ENCODE results near the gene STK33. TPM values are rescaled to one million over a fixed set of nuclear protein-coding genes. Genes with fewer than 3 reads are reported as not detected.

The STK33 gene
- total and polyA plus RNA-seq, 2 donors (not counting 1 experiment from before 2014, with no cell fraction given) = 1.7 to 3.3 TPM

GRCh38 chr11:8459711-8460399, 134.2 kb downstream of the STK33 start:
- Histone ChIP-seq H3K27me3 (ENCODE audit: control insufficient read depth, insufficient read depth, low read length) (no peaks in the 10 kb centered on the region), H4K20me1 (ENCODE audit: control insufficient read depth, extremely low read depth, insufficient read depth, low read length) (no peaks in the 10 kb centered on the region), H3K4me2 (ENCODE audit: extremely low read depth, insufficient read depth, low read length) (no peak overlapping the region), H3K36me3 (ENCODE audit: control insufficient read depth, insufficient read depth, low read length) (no peaks in the 10 kb centered on the region), H3K79me2 (ENCODE audit: control insufficient read depth, insufficient read depth, low read length) (no peaks in the 10 kb centered on the region), H3K9me3 (ENCODE audit: control insufficient read depth, insufficient read depth, low read depth, low read length) (no peaks in the 10 kb centered on the region), H3K4me3 (replicated peaks in 1 of 4; ENCODE audit: control extremely low read depth in 1 of 4, insufficient read depth in 1 of 4, low read depth in 3 of 4, low read length in 4 of 4) (no peak overlapping the region), H3K9ac (ENCODE audit: insufficient read depth, low read length) (no peak overlapping the region), H2AFZ (ENCODE audit: low read length) (no peak overlapping the region), H3K27ac (ENCODE audit: insufficient read depth, low read length) (no peak overlapping the region), H3K4me1 (ENCODE audit: control insufficient read depth, extremely low read depth, insufficient read depth, low read length) (no peaks in the 10 kb centered on the region)
- no peak for DNase-seq (ENCODE audit: low read depth in 2 of 2)
- TF ChIP-seq, protein P1, sequence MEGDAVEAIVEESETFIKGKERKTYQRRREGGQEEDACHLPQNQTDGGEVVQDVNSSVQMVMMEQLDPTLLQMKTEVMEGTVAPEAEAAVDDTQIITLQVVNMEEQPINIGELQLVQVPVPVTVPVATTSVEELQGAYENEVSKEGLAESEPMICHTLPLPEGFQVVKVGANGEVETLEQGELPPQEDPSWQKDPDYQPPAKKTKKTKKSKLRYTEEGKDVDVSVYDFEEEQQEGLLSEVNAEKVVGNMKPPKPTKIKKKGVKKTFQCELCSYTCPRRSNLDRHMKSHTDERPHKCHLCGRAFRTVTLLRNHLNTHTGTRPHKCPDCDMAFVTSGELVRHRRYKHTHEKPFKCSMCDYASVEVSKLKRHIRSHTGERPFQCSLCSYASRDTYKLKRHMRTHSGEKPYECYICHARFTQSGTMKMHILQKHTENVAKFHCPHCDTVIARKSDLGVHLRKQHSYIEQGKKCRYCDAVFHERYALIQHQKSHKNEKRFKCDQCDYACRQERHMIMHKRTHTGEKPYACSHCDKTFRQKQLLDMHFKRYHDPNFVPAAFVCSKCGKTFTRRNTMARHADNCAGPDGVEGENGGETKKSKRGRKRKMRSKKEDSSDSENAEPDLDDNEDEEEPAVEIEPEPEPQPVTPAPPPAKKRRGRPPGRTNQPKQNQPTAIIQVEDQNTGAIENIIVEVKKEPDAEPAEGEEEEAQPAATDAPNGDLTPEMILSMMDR (conservative IDR thresholded peaks at IDR 0.05 in 1 of 2, IDR thresholded peaks at IDR 0.05 in 1 of 2; ENCODE audit: low read depth in 1 of 2, low read length in 2 of 2) = no peak
- no peak for TF ChIP-seq EZH2 (IDR thresholded peaks at IDR 0.05; ENCODE audit: low read length, missing control alignments)

DNA sequence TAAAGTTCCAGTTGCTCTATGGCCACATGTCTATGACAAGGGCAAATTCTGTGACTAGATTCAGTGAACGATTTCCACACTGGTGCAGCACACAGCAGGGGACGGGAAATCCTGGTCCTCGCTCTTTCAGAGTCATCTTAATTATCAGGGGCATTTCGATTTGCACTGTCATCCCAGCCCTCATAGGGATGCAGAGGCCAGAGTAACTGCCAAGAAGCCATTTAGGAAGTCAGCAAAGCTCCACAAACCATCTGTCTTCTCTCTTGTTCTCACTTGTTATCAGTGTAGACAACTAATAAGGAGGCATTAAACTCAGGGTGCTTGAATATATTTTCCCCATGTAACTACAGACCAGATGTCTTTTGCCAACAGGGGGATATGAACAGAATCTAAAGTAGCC, 151.7 kb downstream of the STK33 start:
- H2AFZ ChIP-seq (ENCODE audit: low read length) = no peak overlapping the region
- TF ChIP-seq, protein P1 (conservative IDR thresholded peaks at IDR 0.05 in 1 of 2, IDR thresholded peaks at IDR 0.05 in 1 of 2; ENCODE audit: low read depth in 1 of 2, low read length in 2 of 2) = no peak
- TF ChIP-seq EZH2 (IDR thresholded peaks at IDR 0.05; ENCODE audit: low read length, missing control alignments) = no peak
- no peak overlapping the region for H3K27ac ChIP-seq (ENCODE audit: insufficient read depth, low read length)
- no peak overlapping the region for H3K4me3 ChIP-seq (replicated peaks in 1 of 4; ENCODE audit: control extremely low read depth in 1 of 4, insufficient read depth in 1 of 4, low read depth in 3 of 4, low read length in 4 of 4)
- no peaks in the 10 kb centered on the region for H3K79me2 ChIP-seq (ENCODE audit: control insufficient read depth, insufficient read depth, low read length)
- no peak for DNase-seq (ENCODE audit: low read depth in 2 of 2)
- H3K9ac ChIP-seq (ENCODE audit: insufficient read depth, low read length) = no peak overlapping the region
- no peaks in the 10 kb centered on the region for H3K9me3 ChIP-seq (ENCODE audit: control insufficient read depth, insufficient read depth, low read depth, low read length)
- no peak overlapping the region for H3K4me2 ChIP-seq (ENCODE audit: extremely low read depth, insufficient read depth, low read length)
- H4K20me1 ChIP-seq (ENCODE audit: control insufficient read depth, extremely low read depth, insufficient read depth, low read length) = no peaks in the 10 kb centered on the region
- no peaks in the 10 kb centered on the region for H3K27me3 ChIP-seq (ENCODE audit: control insufficient read depth, insufficient read depth, low read length)
- H3K36me3 ChIP-seq (ENCODE audit: control insufficient read depth, insufficient read depth, low read length) = no peaks in the 10 kb centered on the region
- no peaks in the 10 kb centered on the region for H3K4me1 ChIP-seq (ENCODE audit: control insufficient read depth, extremely low read depth, insufficient read depth, low read length)

DNA sequence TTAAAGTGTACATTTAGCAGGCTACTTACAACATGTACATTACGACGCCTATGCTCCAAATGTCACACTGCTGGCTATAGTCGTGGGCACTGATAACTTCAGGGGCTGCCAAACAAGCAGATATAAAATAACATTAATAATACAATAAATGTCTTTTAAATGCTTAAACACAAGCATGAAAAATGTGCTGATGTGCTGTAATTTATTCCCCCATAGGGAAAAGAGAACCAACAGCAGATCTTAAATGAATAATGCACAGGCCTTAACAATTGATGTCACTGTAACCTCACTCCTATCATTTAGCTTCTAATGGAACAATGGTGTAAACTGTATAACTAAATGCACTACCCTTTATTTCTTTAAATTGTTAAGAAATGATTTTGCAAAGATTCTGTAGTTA, 153.4 kb downstream of the STK33 start:
- Histone ChIP-seq H4K20me1 (ENCODE audit: control insufficient read depth, extremely low read depth, insufficient read depth, low read length) (no peaks in the 10 kb centered on the region), H2AFZ (ENCODE audit: low read length) (no peak overlapping the region), H3K9ac (ENCODE audit: insufficient read depth, low read length) (no peak overlapping the region), H3K4me3 (replicated peaks in 1 of 4; ENCODE audit: control extremely low read depth in 1 of 4, insufficient read depth in 1 of 4, low read depth in 3 of 4, low read length in 4 of 4) (no peak overlapping the region), H3K9me3 (ENCODE audit: control insufficient read depth, insufficient read depth, low read depth, low read length) (no peaks in the 10 kb centered on the region), H3K79me2 (ENCODE audit: control insufficient read depth, insufficient read depth, low read length) (no peaks in the 10 kb centered on the region), H3K36me3 (ENCODE audit: control insufficient read depth, insufficient read depth, low read length) (no peaks in the 10 kb centered on the region), H3K27ac (ENCODE audit: insufficient read depth, low read length) (no peak overlapping the region), H3K4me1 (ENCODE audit: control insufficient read depth, extremely low read depth, insufficient read depth, low read length) (no peaks in the 10 kb centered on the region), H3K27me3 (ENCODE audit: control insufficient read depth, insufficient read depth, low read length) (no peaks in the 10 kb centered on the region), H3K4me2 (ENCODE audit: extremely low read depth, insufficient read depth, low read length) (no peak overlapping the region)
- no peak for DNase-seq (ENCODE audit: low read depth in 2 of 2)
- no peak for TF ChIP-seq EZH2 (IDR thresholded peaks at IDR 0.05; ENCODE audit: low read length, missing control alignments)
- TF ChIP-seq, protein P1 (conservative IDR thresholded peaks at IDR 0.05 in 1 of 2, IDR thresholded peaks at IDR 0.05 in 1 of 2; ENCODE audit: low read depth in 1 of 2, low read length in 2 of 2) = no peak
